GM23338 (cell line): ENCODE data around the gene C16orf95.

Source experiments
- CREB1 ChIP-seq: fragments of 250-450 bp; sonication (Bioruptor Pico); IDR thresholded peaks from 2 replicates; pipeline ENCODE4 v1.5.0; 2020; ENCODE audit warnings: low read depth, mild to moderate bottlenecking, moderate library complexity
- EZH2 ChIP-seq: fragments of 200-600 bp; sonication (generic); IDR thresholded peaks from one replicate; pipeline ENCODE4 v1.8.0; 2017; ENCODE audit warnings: antibody characterized with exemption, mild to moderate bottlenecking, low read depth; ENCODE audit not compliant: unreplicated experiment
- EZH2phosphoT487 ChIP-seq: fragments of 200-600 bp; sonication (generic); IDR thresholded peaks from one replicate; pipeline ENCODE4 v1.8.1; 2018; ENCODE audit warnings: antibody characterized with exemption; ENCODE audit not compliant: unreplicated experiment
- JUNB ChIP-seq: IDR thresholded peaks from one replicate; pipeline ENCODE4 v1.6.1; 2016; ENCODE audit warnings: antibody characterized with exemption; ENCODE audit not compliant: unreplicated experiment
- NANOG ChIP-seq: IDR thresholded peaks from 2 replicates; pipeline ENCODE4 v1.6.1; 2016; ENCODE audit warnings: antibody characterized with exemption, borderline replicate concordance
- POLR2AphosphoS5 ChIP-seq: IDR thresholded peaks from 2 replicates; pipeline ENCODE4 v1.6.1; 2016; ENCODE audit warnings: antibody characterized with exemption, low read depth
- ZNF114 ChIP-seq: fragments of 250-450 bp; sonication (Bioruptor Pico); IDR thresholded peaks from 2 replicates; pipeline ENCODE4 v1.5.0; 2020; ENCODE audit warnings: mild to moderate bottlenecking, moderate library complexity
- ZNF331 ChIP-seq: fragments of 250-450 bp; sonication (Bioruptor Pico); IDR thresholded peaks from 2 replicates; pipeline ENCODE4 v1.5.0; 2020; ENCODE audit warnings: low read depth, mild to moderate bottlenecking, moderate library complexity
- TF ChIP-seq, protein P1 (sequence below), 2 experiments: fragments of 200-600 bp in 1 of 2; sonication (generic) in 1 of 2; conservative IDR thresholded peaks; 2 replicates each; pipeline versions ENCODE4 v1.5.1 to v1.6.1; 2016 to 2017; ENCODE audit warnings: antibody characterized with exemption in 2 of 2, low read depth in 2 of 2, mild to moderate bottlenecking in 2 of 2, moderate library complexity in 1 of 2
- TF ChIP-seq, protein P2 (sequence below): IDR thresholded peaks from one replicate; pipeline ENCODE4 v1.6.1; 2018; ENCODE audit warnings: antibody characterized with exemption; ENCODE audit not compliant: unreplicated experiment

DNA sequence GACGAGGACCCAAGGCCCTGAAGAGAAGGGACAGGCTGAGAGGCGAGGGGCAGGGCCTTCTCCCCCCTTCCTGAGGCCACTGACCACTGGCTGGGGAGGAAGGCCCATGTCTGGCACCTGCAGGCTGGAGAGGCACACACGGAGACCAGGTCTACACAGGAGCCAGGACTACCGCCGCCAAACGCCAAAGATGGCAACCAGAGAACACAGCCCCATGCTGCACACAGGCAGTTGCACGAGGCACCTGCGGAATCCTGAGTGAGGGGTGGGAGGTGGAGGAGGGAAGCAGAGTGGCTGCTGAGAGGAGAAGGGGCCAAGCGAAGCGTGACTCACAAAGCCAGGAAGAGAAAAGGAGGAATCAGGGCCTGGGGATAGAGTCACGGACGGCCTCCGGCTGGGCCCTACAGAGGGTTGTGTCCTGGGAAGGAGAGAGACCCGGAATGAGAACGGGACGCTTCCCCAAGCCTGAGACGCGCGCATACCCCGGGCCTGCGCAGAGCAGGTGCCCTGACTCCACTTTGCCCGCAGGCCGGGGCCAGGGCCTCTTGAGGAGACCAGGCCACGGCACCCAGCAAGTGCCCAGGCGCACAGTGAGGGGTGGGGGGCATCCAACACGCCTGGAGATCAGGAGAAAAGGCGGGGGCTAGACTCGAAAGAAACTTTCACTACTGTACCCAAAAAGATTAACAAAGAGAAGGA lies 28.7 kb upstream of the C16orf95 start:
- TF ChIP-seq EZH2, result no peak
- TF ChIP-seq, protein P1, sequence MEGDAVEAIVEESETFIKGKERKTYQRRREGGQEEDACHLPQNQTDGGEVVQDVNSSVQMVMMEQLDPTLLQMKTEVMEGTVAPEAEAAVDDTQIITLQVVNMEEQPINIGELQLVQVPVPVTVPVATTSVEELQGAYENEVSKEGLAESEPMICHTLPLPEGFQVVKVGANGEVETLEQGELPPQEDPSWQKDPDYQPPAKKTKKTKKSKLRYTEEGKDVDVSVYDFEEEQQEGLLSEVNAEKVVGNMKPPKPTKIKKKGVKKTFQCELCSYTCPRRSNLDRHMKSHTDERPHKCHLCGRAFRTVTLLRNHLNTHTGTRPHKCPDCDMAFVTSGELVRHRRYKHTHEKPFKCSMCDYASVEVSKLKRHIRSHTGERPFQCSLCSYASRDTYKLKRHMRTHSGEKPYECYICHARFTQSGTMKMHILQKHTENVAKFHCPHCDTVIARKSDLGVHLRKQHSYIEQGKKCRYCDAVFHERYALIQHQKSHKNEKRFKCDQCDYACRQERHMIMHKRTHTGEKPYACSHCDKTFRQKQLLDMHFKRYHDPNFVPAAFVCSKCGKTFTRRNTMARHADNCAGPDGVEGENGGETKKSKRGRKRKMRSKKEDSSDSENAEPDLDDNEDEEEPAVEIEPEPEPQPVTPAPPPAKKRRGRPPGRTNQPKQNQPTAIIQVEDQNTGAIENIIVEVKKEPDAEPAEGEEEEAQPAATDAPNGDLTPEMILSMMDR (conservative IDR thresholded peaks at IDR 0.05; ENCODE audit: low read depth in 2 of 2), result no peak
- TF ChIP-seq, protein P2, sequence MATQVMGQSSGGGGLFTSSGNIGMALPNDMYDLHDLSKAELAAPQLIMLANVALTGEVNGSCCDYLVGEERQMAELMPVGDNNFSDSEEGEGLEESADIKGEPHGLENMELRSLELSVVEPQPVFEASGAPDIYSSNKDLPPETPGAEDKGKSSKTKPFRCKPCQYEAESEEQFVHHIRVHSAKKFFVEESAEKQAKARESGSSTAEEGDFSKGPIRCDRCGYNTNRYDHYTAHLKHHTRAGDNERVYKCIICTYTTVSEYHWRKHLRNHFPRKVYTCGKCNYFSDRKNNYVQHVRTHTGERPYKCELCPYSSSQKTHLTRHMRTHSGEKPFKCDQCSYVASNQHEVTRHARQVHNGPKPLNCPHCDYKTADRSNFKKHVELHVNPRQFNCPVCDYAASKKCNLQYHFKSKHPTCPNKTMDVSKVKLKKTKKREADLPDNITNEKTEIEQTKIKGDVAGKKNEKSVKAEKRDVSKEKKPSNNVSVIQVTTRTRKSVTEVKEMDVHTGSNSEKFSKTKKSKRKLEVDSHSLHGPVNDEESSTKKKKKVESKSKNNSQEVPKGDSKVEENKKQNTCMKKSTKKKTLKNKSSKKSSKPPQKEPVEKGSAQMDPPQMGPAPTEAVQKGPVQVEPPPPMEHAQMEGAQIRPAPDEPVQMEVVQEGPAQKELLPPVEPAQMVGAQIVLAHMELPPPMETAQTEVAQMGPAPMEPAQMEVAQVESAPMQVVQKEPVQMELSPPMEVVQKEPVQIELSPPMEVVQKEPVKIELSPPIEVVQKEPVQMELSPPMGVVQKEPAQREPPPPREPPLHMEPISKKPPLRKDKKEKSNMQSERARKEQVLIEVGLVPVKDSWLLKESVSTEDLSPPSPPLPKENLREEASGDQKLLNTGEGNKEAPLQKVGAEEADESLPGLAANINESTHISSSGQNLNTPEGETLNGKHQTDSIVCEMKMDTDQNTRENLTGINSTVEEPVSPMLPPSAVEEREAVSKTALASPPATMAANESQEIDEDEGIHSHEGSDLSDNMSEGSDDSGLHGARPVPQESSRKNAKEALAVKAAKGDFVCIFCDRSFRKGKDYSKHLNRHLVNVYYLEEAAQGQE, result no peak
- TF ChIP-seq EZH2phosphoT487, result no peak
- no peak for TF ChIP-seq POLR2AphosphoS5
- TF ChIP-seq CREB1 (CRISPR knock-in tag), result no peak
- TF ChIP-seq ZNF331 (CRISPR knock-in tag), result no peak
- no peak for TF ChIP-seq ZNF114 (CRISPR knock-in tag)
- no peak for TF ChIP-seq NANOG
- TF ChIP-seq JUNB, result no peak
